Fibroblast of peridontal ligament (primary cell): ENCODE data around the gene CYP27A1.
A peak's percentile ranks its signal among the peaks of the same experiment; 100 is the strongest.

Experiments used
- DNase-seq: peaks from one replicate; pipeline ENCODE4 v3.0.0-alpha.2; 2010; ENCODE audit errors: extremely low read depth

CYP27A1 gene

GRCh38 chr2:218773881-218774280 lies 8.1 kb upstream of the CYP27A1 start:
- DNase-seq = no peak

DNA sequence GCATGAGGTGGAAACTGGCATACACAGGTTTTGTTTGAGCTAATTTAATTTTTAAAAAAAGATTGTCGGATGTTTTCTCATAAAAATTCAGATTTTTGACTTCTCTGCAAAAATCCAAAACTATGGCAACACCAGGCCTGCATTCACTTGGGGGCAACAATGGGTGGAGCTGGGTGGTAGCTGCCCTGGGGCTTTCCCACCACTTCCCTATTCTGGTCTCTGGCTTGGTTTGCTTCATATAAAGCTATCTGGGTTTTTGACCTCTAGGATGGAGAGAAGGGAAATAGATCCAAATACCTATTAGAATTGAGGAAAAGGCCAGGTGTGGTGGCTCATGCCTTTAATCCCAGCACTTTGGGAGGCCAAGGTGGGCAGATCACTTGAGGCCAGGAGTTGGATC lies 5.5 kb upstream of the CYP27A1 start:
- no peak for DNase-seq

- no peak for DNase-seq
These were observed 4.5 kb upstream of the CYP27A1 start for GRCh38 chr2:218777276-218777990.

DNA sequence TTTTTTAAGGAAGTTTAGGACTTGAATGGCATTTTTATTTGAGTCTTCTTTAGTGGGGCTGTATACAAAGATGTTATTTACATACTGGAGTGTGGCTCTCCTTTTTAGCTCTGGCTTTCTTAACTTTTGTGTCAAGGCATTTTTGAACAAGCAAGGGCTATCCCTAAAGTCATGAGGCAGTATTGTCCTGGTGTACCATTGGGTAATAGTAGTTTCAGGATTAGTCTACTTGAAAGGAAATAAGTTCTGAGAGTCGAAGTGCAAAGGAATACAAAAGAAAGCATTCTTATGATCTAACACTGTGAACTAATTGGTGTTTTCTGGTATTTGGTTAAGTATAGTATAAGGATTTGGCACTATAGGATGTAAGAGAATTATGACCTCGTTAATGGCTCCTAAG lies 1.9 kb upstream of the CYP27A1 start:
- DNase-seq = no peak

- peak; percentile 5 for DNase-seq
These were observed 876 bp upstream of the CYP27A1 start for GRCh38 chr2:218780851-218781690.

GRCh38 chr2:218782528-218782844 lies 539 bp downstream of the CYP27A1 start:
- DNase-seq = peak; percentile 9

GRCh38 chr2:218783688-218784087 lies 1.7 kb downstream of the CYP27A1 start:
- DNase-seq = no peak

GRCh38 chr2:218785103-218785502 lies 3.2 kb downstream of the CYP27A1 start:
- DNase-seq = no peak

DNA sequence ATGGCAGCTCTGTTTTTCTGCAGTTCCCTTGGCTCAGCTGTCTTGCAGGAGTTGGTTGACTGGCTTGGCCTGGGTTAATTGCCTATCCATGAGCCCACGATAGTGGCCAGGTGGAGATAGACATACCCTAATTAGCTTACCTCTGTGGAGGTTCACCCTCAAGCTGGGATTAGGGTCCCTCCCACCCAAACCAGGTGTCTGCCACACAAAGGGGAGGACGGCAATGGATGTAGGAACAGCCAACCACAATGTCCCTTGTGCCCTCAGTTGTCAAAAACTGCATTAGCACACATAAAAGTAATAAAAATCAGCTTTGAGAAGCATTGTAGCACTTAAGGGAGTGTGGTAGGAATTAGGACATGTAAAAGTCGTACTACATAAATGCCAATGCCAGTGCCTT lies 4.2 kb downstream of the CYP27A1 start:
- no peak for DNase-seq

GRCh38 chr2:218788529-218789255 lies 6.7 kb downstream of the CYP27A1 start:
- DNase-seq = peak; percentile 15

- no peak for DNase-seq
These were observed 10.5 kb downstream of the CYP27A1 start for GRCh38 chr2:218792433-218792832.

- DNase-seq = no peak
These were observed 14.7 kb downstream of the CYP27A1 start for GRCh38 chr2:218796691-218797090.

- no peak for DNase-seq
These were observed 17.0 kb downstream of the CYP27A1 start for GRCh38 chr2:218798767-218799504.

DNA sequence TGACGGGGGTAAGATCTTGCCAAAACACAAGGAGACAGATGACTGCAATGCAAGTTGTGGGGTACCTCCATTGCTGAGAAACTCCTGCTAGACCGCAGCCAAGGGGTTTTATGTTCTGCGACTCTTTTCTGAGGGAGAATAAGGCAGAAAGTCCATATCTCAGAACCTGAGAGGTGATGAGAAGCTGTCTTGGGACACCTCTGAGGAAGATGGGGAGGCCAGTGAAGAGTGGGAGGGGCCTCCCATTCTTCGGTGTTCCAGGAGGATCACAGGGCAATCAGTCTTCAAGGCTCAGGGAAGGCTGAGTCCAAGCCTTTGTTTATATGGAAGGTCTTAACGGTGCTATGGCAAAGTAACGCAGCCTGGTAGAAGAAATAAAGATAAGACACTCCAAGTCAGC lies 18.0 kb downstream of the CYP27A1 start:
- DNase-seq = no peak

DNA sequence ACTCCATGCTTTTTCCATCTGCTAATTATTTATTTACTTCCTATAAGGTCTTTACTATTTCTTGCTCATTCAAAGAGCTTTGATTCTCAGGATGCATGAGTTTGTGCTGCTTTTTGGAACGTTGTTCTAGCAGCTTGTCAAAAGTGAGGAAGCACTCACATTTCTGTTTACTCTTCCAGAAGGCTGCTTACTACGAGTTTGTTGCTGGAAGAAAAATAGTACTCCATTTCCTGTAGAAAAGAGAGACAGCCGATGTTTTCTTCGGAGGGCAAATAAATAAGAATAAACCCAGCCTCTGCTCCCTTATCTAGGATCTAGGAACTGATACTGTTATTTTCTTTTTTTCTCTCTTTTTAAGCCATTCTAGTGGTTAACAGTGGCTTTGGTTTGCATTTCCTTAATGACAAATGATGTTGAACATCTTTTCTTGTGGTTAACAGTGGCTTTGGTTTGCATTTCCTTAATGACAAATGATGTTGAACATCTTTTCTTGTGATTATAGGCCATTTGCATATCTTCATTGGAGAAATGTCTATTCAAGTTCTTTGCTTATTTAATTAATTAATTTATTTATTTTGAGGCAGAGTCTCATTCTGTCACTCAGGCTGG lies 20.5 kb downstream of the CYP27A1 start:
- no peak for DNase-seq

DNA sequence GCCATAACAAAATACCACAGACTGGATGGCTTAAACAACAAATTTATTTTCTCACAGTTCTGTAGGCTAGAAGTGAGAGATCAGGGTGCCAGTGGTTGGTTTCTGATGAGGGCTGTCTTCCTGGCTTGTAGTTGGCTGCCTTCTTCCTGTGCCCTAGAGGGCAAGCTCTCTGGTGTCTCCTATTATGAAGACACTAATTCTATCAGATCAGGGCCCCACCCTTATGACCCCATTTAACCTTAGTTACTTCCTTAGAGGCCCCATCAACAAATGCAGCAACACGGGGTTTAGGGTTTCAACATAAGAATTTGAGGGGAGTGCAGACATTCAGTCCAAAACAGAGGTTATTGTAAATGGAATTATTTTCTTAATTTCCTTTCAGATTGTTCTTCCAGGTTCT lies 22.9 kb downstream of the CYP27A1 start:
- DNase-seq = no peak

DNA sequence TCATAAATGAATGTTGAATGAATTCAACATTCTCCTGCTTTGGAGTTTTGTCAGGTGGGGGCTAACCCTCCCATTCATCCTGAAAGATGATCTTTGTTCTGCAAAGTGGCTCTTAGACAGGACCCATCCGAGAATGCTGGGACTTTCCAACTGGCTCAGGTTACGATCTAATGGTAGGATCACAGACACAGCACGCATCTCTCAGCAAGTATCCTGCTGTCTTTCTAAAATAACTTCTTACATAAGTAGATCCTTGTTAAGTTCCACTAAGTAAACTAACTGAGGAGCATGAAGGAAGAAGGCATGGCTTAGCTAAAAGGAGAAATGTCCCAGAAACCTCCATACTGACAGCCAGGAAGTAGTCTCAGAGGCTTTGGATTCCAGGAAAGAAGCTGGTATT lies 23.7 kb downstream of the CYP27A1 start:
- DNase-seq = peak; percentile 63

DNA sequence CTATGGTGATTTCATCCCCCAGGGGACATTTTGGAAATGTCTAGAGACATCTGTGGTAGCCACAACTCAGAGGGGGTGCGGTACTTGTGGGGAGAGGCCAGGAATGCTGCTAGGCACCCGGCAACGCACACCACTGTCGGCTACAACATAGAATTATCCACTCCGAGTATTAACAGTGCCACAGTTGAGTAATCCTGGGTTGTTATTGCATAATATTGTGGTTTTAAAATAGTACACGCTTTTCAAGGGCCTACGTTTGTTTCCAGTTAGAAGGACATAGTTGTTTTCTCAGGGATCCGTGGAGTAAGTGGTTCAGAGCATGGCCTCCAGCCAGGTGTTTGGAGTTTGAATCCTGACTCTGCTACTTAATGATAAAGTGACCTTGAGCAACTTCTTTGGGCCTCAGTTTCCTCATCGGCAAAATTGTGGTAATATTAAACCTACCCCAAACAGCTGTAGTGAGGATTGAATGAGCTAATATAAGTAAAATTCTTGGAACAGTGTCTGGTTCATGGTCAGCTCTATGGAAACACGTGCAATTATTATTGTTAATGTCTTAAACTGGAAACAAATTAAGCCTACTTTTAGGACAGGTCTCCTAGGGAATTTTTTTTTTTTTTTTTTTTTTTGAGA lies 24.5 kb downstream of the CYP27A1 start:
- DNase-seq = peak; percentile 100

DNA sequence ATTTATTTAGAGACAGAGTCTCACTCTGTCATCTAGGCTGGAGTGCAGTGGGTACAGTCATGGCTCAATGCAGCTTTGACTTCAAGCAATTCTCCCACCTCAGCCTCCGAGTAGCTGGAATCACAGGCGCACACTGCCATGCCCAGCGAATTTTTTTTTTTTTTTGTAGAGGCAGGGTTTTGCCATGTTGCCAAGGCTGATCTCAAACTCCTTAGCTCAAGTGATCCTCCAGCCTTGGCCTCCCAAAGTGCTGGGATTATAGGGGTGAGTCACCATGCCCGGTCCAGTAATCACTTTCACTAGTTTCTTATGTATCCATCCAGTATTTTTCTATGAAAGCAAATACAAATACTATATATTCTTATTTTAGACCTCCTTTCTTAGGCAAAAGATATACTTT lies 25.7 kb downstream of the CYP27A1 start:
- no peak for DNase-seq

- DNase-seq = no peak
These were observed 27.6 kb downstream of the CYP27A1 start for GRCh38 chr2:218809515-218809914.

GRCh38 chr2:218810256-218810655 lies 28.3 kb downstream of the CYP27A1 start:
- DNase-seq = no peak
